CD4-positive, alpha-beta memory T cell (primary cell): Measurements from ENCODE around the gene TEX44. TPM values are rescaled to one million over a fixed set of nuclear protein-coding genes. Genes with fewer than 3 reads are reported as not detected.

Experiments
- CTCF ChIA-PET: fragments of 350-600 bp; sonication (Branson Sonifier 250); formaldehyde crosslinking; loops from one replicate; lab custom pipeline; 2021; ENCODE audit warnings: inconsistent platforms; ENCODE audit not compliant: partially characterized antibody; lab: Charles Lee
- POLR2A ChIA-PET: fragments of 350-600 bp; sonication (Branson Sonifier 250); formaldehyde crosslinking; loops from one replicate; lab custom pipeline; 2021; ENCODE audit not compliant: partially characterized antibody; lab: Charles Lee
- DNase-seq, 5 donors: peaks; one replicate each; pipeline versions ENCODE4 v3.0.0 to v3.0.0-alpha.2; 2020 to 2022; ENCODE audit warnings: mixed read lengths in 1 of 5
- H3K27ac ChIP-seq: one replicate; pipeline ENCODE4 v1.7.0; 2013; ENCODE audit warnings: low read depth, low read length
- H3K27me3 ChIP-seq: 2 replicates; pipeline ENCODE4 v1.7.0; 2013; ENCODE audit warnings: mild to moderate bottlenecking, low read length, moderate library complexity; ENCODE audit not compliant: insufficient read depth
- H3K36me3 ChIP-seq: 2 replicates; pipeline ENCODE4 v1.7.0; 2013; ENCODE audit warnings: mild to moderate bottlenecking, low read length, moderate library complexity; ENCODE audit not compliant: insufficient read depth
- H3K4me1 ChIP-seq: 2 replicates; pipeline ENCODE4 v1.7.0; 2013; ENCODE audit warnings: mild to moderate bottlenecking, low read length, moderate library complexity; ENCODE audit not compliant: insufficient read depth
- H3K4me3 ChIP-seq, 2 donors: one replicate each; pipeline ENCODE4 v1.7.0; 2013; ENCODE audit warnings: low read length in 2 of 2, mild to moderate bottlenecking in 1 of 2
- H3K9me3 ChIP-seq, 2 donors: one replicate each; pipeline ENCODE4 v1.7.0; 2013; ENCODE audit warnings: low read length in 2 of 2, control low read depth in 1 of 2; ENCODE audit not compliant: control insufficient read depth in 1 of 2
- H3K27ac Mint-ChIP-seq, 7 donors: one replicate each; pipeline ENCODE4 v1.8.0; 2020 to 2021; ENCODE audit warnings: mixed read lengths in 7 of 7, mild to moderate bottlenecking in 6 of 7, inconsistent platforms in 3 of 7, moderate library complexity in 3 of 7
- H3K27me3 Mint-ChIP-seq, 2 donors: one replicate each; pipeline ENCODE4 v1.8.0; 2020 to 2021; ENCODE audit warnings: mixed read lengths in 2 of 2
- H3K36me3 Mint-ChIP-seq, 2 donors: one replicate each; pipeline ENCODE4 v1.8.0; 2020 to 2021; ENCODE audit warnings: mixed read lengths in 2 of 2, inconsistent platforms in 1 of 2, mild to moderate bottlenecking in 1 of 2
- H3K4me1 Mint-ChIP-seq, 4 donors: one replicate each; pipeline ENCODE4 v1.8.0; 2020 to 2021; ENCODE audit warnings: mixed read lengths in 4 of 4, mild to moderate bottlenecking in 1 of 4
- H3K4me3 Mint-ChIP-seq, 8 donors: one replicate each; pipeline ENCODE4 v1.8.0; 2020 to 2021; ENCODE audit warnings: mixed read lengths in 8 of 8, mild to moderate bottlenecking in 7 of 8, moderate library complexity in 6 of 8, inconsistent platforms in 3 of 8
- H3K9me3 Mint-ChIP-seq, 8 donors: one replicate each; pipeline ENCODE4 v1.8.0; 2020 to 2021; ENCODE audit warnings: mixed read lengths in 8 of 8, mild to moderate bottlenecking in 5 of 8, inconsistent platforms in 3 of 8, moderate library complexity in 1 of 8
- intact Hi-C: fragments of 100-400 bp; cut with micrococcal nuclease; formaldehyde crosslinking; loops from one replicate; pipeline ENCODE4 v1.15.1; 2023
- polyA plus RNA-seq, 2 donors: library from polyadenylated mRNA; unstranded; fragments of 300-500 nt; fragmentation: Illumina TruSeq; gene quantifications; one replicate each; pipeline ENCODE4 v1.2.3, GENCODE V29; 2021
- total RNA-seq, 2 experiments: library from RNA; stranded (reverse); gene quantifications; one replicate each; pipeline ENCODE4 v1.2.3, GENCODE V29; 2021

Gene TEX44
- total and polyA plus RNA-seq, 4 experiments from 2014 or later = not detected

DNA sequence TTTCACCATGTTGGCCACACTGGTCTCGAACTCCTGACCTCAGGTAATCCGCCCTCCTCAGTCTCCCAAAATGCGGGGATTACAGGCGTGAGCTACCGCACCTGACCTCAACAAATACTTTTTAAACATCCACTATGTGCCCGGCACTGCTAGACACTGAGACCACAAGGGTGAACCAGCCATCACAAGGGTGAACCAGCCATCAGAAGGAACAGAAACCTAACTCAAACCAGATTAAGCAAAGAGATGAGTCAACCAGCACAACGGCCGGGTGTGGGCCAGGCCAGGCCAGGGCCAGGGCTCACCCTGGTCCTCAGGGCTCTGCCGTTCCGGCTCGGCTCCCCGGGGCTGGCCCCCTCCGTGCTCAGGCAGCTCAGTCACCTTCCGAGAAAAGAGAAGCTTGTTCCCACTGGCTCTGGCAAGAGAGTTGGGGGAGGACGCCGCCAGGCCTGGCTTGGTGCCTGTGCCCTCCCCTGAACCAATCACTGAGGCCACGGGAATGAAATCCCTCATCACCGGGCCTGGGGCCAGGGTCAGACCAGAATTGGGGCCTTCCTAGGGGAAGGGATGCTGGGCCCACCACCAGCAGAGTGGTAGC, 4.4 kb downstream of the TEX44 start:
- H3K27me3 ChIP-seq = no peaks in the 10 kb centered on the region
- Mint-ChIP-seq H3K4me1 (peaks cover 2 to 6% (median 4%) of the 10 kb centered on the region in 4 donors), H3K27me3 (no peaks in the 10 kb centered on the region), H3K4me3 (no peak overlapping the region), H3K27ac (no peak overlapping the region), H3K9me3 (no peaks in the 10 kb centered on the region), H3K36me3 (no peaks in the 10 kb centered on the region)
- DNase-seq = no peak
- ChIA-PET CTCF (interaction anchor here (1.1 to 1.5 kb wide), 3 partner anchors 12 to 80 kb away, joined by 3 to 5 read pairs (median 4); no protein-coding TSS in a partner anchor), POLR2A (no interaction called here)
- no peaks in the 10 kb centered on the region for H3K4me1 ChIP-seq
- no peaks in the 10 kb centered on the region for H3K36me3 ChIP-seq
- no peaks in the 10 kb centered on the region for H3K9me3 ChIP-seq
- no peak overlapping the region for H3K4me3 ChIP-seq
- intact Hi-C loops = no loop called here
- no peak overlapping the region for H3K27ac ChIP-seq

DNA sequence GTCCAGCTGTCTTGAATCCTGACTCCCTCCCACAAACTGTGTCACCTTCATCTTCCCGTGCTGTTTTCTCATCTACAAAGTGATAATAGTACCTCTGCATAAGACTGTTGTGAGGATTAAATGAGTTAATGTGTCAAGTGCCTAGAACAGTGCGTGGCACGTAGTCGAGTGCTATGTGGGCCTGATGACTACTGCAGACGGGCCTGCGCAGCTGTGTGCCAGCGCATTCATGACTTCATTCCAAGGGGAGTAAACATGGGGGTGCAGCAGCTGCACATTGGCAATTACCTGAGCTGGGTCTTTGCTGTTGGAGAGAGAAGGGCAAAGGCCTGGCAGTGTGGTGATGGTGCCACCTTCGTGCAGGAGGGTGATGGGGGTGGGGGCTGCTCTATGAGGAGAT, 5.0 kb downstream of the TEX44 start:
- no peak overlapping the region for H3K4me3 Mint-ChIP-seq
- H3K27me3 ChIP-seq = no peaks in the 10 kb centered on the region
- no peak overlapping the region for H3K4me3 ChIP-seq
- CTCF ChIA-PET = interaction anchor here (1.1 to 1.5 kb wide), 3 partner anchors 11 to 80 kb away, joined by 3 to 5 read pairs (median 4); no protein-coding TSS in a partner anchor
- H3K27ac ChIP-seq = no peak overlapping the region
- H3K9me3 ChIP-seq = no peaks in the 10 kb centered on the region
- intact Hi-C loops = no loop called here
- POLR2A ChIA-PET = no interaction called here
- H3K27me3 Mint-ChIP-seq = no peaks in the 10 kb centered on the region
- no peaks in the 10 kb centered on the region for H3K36me3 Mint-ChIP-seq
- H3K4me1 ChIP-seq = no peaks in the 10 kb centered on the region
- no peak overlapping the region for H3K27ac Mint-ChIP-seq
- no peaks in the 10 kb centered on the region for H3K9me3 Mint-ChIP-seq
- DNase-seq = no peak
- H3K4me1 Mint-ChIP-seq = peaks cover 2 to 6% (median 4%) of the 10 kb centered on the region in 4 donors
- H3K36me3 ChIP-seq = no peaks in the 10 kb centered on the region

DNA sequence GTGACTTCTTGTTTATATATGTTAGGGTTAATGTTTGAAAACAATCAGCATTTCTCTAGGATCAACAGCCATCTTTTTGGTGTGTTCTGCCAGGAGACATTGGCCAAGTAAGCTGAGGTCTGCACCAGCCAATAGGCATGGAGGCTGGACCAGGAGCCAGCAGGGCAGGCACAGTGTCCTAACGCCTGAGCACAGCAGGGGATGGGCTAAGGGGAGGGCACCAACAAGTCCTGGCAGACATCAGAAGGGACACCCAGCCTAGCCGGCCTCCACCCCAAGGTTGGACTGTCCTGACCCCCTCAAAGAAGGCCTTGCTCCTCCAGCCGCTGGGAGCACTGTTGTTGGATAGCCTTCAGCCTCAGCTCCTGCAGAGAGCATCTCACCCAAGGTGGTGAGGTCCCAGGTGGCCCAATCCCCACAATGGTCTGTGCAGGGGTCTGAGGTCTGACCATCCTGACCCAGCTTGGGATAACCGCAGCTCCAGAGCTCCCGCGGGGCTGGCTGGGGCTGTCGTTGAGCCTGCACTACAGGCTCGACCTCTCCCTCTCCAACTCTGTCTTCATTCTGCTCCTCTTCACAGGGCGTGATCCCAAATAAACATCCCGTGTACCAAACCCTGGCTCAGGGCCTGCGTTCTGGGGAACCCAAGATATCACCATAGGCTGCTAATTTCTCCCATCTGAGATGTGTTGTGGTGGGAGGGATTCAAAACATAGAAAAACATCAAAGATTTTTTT, 8.1 kb downstream of the TEX44 start:
- DNase-seq = no peak
- intact Hi-C loops = loop anchor here (1.0 to 5.0 kb wide), 4 partner anchors 38 to 138 kb away; partner anchors contain the start of gene NCL
- POLR2A ChIA-PET = interaction anchor here (0.6 to 1.9 kb wide), 9 partner anchors 11 to 137 kb away, joined by 3 to 8 read pairs (median 4); partner anchors contain the start of genes NCL and PTMA

DNA sequence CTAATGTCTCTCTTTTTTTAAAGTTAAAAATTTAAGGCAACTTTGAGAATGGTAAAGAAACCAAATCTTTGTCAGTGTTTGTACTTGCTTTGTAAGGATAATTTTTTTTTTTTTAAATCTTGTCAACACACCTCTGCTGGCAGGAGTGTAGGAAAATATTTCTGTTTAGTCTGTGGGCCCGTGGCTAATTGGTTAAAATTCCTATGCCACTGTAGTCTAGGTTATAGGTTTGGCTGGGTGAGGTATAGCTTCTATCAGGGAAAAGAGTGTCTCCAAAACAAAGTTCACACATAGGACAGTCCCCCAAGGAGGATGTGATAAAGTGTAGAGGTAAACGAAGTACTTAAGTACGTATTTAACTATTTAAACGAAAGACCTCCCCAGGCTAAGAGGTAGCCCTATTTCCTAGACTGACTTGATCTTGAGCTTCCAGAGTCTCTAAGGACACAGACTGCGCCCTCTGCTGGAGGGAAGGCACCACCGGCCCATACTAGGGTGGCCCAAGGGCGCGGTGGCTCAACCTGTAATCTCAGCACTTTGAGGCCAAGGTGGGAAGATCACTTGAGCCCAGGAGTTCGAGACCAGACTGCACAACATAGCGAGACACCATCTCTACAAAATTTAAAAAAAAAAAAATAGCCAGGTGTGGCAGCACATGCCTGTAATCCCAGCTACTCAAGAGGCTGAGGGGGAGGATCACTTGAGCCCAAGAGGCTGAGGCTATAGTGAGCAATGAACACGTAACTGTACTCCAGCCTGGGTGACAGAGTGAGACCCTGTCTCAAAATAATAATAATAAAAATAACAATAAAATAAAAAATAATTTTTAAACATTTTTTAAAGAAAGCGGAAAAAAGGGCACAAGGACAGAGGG, 8.9 kb downstream of the TEX44 start:
- ChIA-PET POLR2A (interaction anchor here (0.6 to 1.9 kb wide), 9 partner anchors 10 to 137 kb away, joined by 3 to 8 read pairs (median 4); partner anchors contain the start of genes NCL and PTMA), CTCF (interaction anchor here (0.5 to 5.1 kb wide), 29 partner anchors 9 to 160 kb away, joined by 3 to 61 read pairs (median 4); partner anchors contain the start of genes NMUR1 and TEX44)
- intact Hi-C loops = loop anchor here (1.0 to 5.0 kb wide), 4 partner anchors 39 to 139 kb away; partner anchors contain the start of gene NCL
- no peaks in the 10 kb centered on the region for H3K36me3 Mint-ChIP-seq
- no peaks in the 10 kb centered on the region for H3K36me3 ChIP-seq
- no peaks in the 10 kb centered on the region for H3K27me3 Mint-ChIP-seq
- no peaks in the 10 kb centered on the region for H3K9me3 ChIP-seq
- no peaks in the 10 kb centered on the region for H3K27me3 ChIP-seq
- H3K4me3 Mint-ChIP-seq = peak overlapping the region in 4 of 8 donors; percentile 11 to 77 (median 32)
- H3K27ac ChIP-seq = no peak overlapping the region
- DNase-seq = peak; percentile 64 to 71 (median 69)
- no peak overlapping the region for H3K4me3 ChIP-seq
- H3K4me1 ChIP-seq = peaks cover 14% of the 10 kb centered on the region
- H3K27ac Mint-ChIP-seq = peak overlapping the region in 6 of 7 donors; percentile 80 to 97 (median 94)
- no peaks in the 10 kb centered on the region for H3K9me3 Mint-ChIP-seq
- H3K4me1 Mint-ChIP-seq = peaks cover 4 to 14% (median 10%) of the 10 kb centered on the region in 4 donors

More for the DNA sequence above, 8.1 kb downstream of the TEX44 start:
- Histone ChIP-seq H3K4me3 (no peak overlapping the region), H3K4me1 (peaks cover 14% of the 10 kb centered on the region), H3K27me3 (no peaks in the 10 kb centered on the region), H3K36me3 (no peaks in the 10 kb centered on the region), H3K27ac (no peak overlapping the region), H3K9me3 (no peaks in the 10 kb centered on the region)
- Mint-ChIP-seq H3K4me3 (no peak overlapping the region), H3K9me3 (no peaks in the 10 kb centered on the region), H3K36me3 (no peaks in the 10 kb centered on the region), H3K27ac (peak overlapping the region in 1 of 7 donors; percentile 80), H3K27me3 (no peaks in the 10 kb centered on the region), H3K4me1 (peaks cover 4 to 13% (median 10%) of the 10 kb centered on the region in 4 donors)
- CTCF ChIA-PET = interaction anchor here (0.5 to 5.1 kb wide), 28 partner anchors 9 to 134 kb away, joined by 3 to 61 read pairs (median 4); partner anchors contain the start of genes NMUR1 and TEX44

DNA sequence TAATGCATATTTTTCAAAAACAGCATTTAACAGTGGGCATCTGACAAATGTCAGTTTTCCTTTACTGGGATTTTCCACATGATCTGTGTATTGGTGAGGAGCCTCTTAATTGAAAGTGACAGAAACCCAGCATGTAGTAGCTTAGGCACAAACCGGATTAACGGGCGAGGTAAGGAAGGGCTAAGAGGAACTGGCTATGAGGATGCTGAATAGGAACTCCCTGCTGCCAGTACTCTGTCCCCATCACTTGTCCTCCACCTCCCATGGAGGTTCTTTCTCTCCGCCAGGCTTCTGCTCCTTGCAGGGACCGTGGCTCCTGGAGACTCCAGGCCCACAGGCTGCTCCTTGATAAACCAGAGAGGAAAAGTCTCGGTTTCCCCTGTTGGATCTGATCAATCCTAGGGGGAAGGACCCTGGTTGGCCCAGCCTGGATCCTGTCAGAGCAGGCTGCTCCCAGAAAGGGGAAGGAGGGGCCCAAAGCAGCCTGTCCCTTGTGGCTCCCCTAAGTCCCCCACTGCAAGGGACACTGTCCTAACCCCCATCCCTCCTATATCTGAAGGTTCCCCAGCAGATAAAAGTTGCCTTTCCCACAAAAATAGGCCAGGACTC, 10.3 kb downstream of the TEX44 start:
- CTCF ChIA-PET = interaction anchor here (0.6 to 5.1 kb wide), 11 partner anchors 9 to 115 kb away, joined by 3 to 61 read pairs (median 4); partner anchors contain the start of gene TEX44
- peak overlapping the region in 6 of 7 donors; percentile 89 to 95 (median 92) for H3K27ac Mint-ChIP-seq
- H3K4me1 ChIP-seq = peaks cover 14% of the 10 kb centered on the region
- intact Hi-C loops = loop anchor here (5.0 kb wide), 1 partner anchor 141 kb away; the partner anchor contains the start of gene NCL
- H3K27me3 Mint-ChIP-seq = no peaks in the 10 kb centered on the region
- H3K27ac ChIP-seq = no peak overlapping the region
- H3K27me3 ChIP-seq = no peaks in the 10 kb centered on the region
- H3K4me3 Mint-ChIP-seq = peak overlapping the region in 5 of 8 donors; percentile 28 to 51 (median 43)
- H3K36me3 Mint-ChIP-seq = no peaks in the 10 kb centered on the region
- no peak for DNase-seq
- H3K4me3 ChIP-seq = no peak overlapping the region
- H3K36me3 ChIP-seq = no peaks in the 10 kb centered on the region
- no peaks in the 10 kb centered on the region for H3K9me3 Mint-ChIP-seq
- POLR2A ChIA-PET = no interaction called here
- peaks cover 4 to 14% (median 10%) of the 10 kb centered on the region in 4 donors for H3K4me1 Mint-ChIP-seq
- H3K9me3 ChIP-seq = no peaks in the 10 kb centered on the region

DNA sequence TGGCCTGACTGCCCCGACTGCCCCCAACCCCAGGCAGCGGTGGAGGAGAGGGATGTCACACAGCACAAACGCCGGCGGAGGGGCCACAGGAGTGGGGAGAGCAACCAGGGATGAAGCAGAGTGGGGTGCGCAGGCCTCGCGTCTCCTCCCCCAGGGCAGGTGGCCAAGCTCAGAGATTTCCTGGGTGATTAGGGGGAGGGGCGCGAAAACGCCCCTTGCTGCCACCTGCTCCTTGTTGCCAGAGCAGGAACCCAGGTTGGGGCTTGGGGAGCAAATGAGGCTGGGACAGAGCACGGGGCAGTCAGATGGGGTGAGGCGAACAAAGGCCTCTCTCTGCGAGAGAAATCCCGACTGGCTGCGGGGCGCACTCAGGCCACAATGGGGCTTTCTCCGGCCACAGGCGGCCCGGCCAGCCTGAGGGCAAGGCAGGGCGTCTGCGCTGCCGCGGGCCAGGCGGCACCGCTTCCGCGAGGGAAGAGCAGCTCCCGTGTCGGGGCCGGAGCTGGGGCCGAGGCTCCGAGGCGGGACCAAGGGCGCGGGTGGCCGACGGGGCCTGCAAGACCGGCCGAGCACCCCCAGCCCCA, 11.5 kb downstream of the TEX44 start:
- H3K4me1 Mint-ChIP-seq = peaks cover 4 to 14% (median 10%) of the 10 kb centered on the region in 4 donors
- H3K4me3 Mint-ChIP-seq = peak overlapping the region; percentile 7 to 68 (median 42)
- H3K27ac Mint-ChIP-seq = peak overlapping the region; percentile 89 to 95 (median 93)
- DNase-seq = peak in 1 of 5 donors; percentile 10
- H3K36me3 ChIP-seq = no peaks in the 10 kb centered on the region
- no peaks in the 10 kb centered on the region for H3K27me3 Mint-ChIP-seq
- intact Hi-C loops = loop anchor here (1.0 to 5.0 kb wide), 2 partner anchors 58 to 142 kb away; partner anchors contain the start of gene NCL
- peaks cover 0 to 1% (median 0%) of the 10 kb centered on the region in 8 donors for H3K9me3 Mint-ChIP-seq
- H3K4me3 ChIP-seq = peak overlapping the region in 1 of 2 donors; percentile 52
- H3K27ac ChIP-seq = peak overlapping the region; percentile 89
- POLR2A ChIA-PET = interaction anchor here (0.8 to 3.6 kb wide), 9 partner anchors 10 to 140 kb away, joined by 3 to 33 read pairs (median 5); partner anchors contain the start of genes NCL and PTMA
- no peaks in the 10 kb centered on the region for H3K9me3 ChIP-seq
- CTCF ChIA-PET = interaction anchor here (0.6 to 1.0 kb wide), 5 partner anchors 9 to 168 kb away, joined by 3 to 7 read pairs (median 3); no protein-coding TSS in a partner anchor
- H3K36me3 Mint-ChIP-seq = no peaks in the 10 kb centered on the region
- H3K4me1 ChIP-seq = peaks cover 14% of the 10 kb centered on the region
- no peaks in the 10 kb centered on the region for H3K27me3 ChIP-seq
